Naive thymus-derived CD8-positive, alpha-beta T cell (primary cell): ENCODE measurements around the gene PRKG1. TPM values are rescaled to one million over a fixed set of nuclear protein-coding genes. Genes with fewer than 3 reads are reported as not detected.

Experiments
- ATAC-seq, 2 donors: fragments of 150-1000 bp; cut with Tn5 transposase in 1 of 2; sonication (Bioruptor Pico), chemical (Tn5 transposase) in 1 of 2; 1 replicate in 1 of 2; 2 replicates in 1 of 2; pipeline ENCODE4 v1.10.0; 2021; ENCODE audit warnings: mild to moderate bottlenecking in 2 of 2, moderate library complexity in 2 of 2
- POLR2A ChIA-PET: fragments of 350-600 bp; sonication (Branson Sonifier 250); formaldehyde crosslinking; loops from one replicate; lab custom pipeline; 2021; ENCODE audit warnings: antibody characterized with exemption; lab: Charles Lee
- DNase-seq, 10 donors: peaks; one replicate each; pipeline versions ENCODE4 v3.0.0 to v3.0.0-alpha.2; 2020 to 2022
- H3K27ac Mint-ChIP-seq, 10 donors: one replicate each; pipeline ENCODE4 v1.8.0; 2020 to 2022; ENCODE audit warnings: mild to moderate bottlenecking in 10 of 10, mixed read lengths in 10 of 10, moderate library complexity in 4 of 10, inconsistent platforms in 1 of 10
- H3K27me3 Mint-ChIP-seq, 5 donors: one replicate each; pipeline ENCODE4 v1.8.0; 2021 to 2022; ENCODE audit warnings: mixed read lengths in 5 of 5
- H3K36me3 Mint-ChIP-seq, 3 donors: one replicate each; pipeline ENCODE4 v1.8.0; 2020 to 2022; ENCODE audit warnings: mixed read lengths in 3 of 3, mild to moderate bottlenecking in 2 of 3, inconsistent platforms in 1 of 3
- H3K4me1 Mint-ChIP-seq, 4 donors: one replicate each; pipeline ENCODE4 v1.8.0; 2021 to 2022; ENCODE audit warnings: mixed read lengths in 4 of 4
- H3K4me3 Mint-ChIP-seq, 10 donors: one replicate each; pipeline ENCODE4 v1.8.0; 2020 to 2022; ENCODE audit warnings: mild to moderate bottlenecking in 10 of 10, mixed read lengths in 10 of 10, moderate library complexity in 6 of 10, inconsistent platforms in 1 of 10
- H3K9me3 Mint-ChIP-seq, 9 donors: one replicate each; pipeline ENCODE4 v1.8.0; 2020 to 2022; ENCODE audit warnings: mixed read lengths in 9 of 9, mild to moderate bottlenecking in 3 of 9, inconsistent platforms in 1 of 9, moderate library complexity in 1 of 9
- polyA plus RNA-seq, 3 donors: library from polyadenylated mRNA; unstranded; fragments of 300-500 nt; fragmentation: Illumina TruSeq; gene quantifications; one replicate each; pipeline ENCODE4 v1.2.3, GENCODE V29; 2021
- total RNA-seq, 8 experiments: library from RNA in 2 of 8; stranded (reverse) in 2 of 8; gene quantifications; one replicate each; pipeline ENCODE4 v1.2.3 and lab custom pipeline; 2021 to 2026

PRKG1 gene
- total and polyA plus RNA-seq, 5 experiments from 2014 or later: not detected

- Mint-ChIP-seq H3K36me3 (no peaks in the 10 kb centered on the region), H3K4me1 (no peaks in the 10 kb centered on the region), H3K27me3 (peaks cover 4 to 22% (median 9%) of the 10 kb centered on the region in 5 donors), H3K4me3 (no peak overlapping the region), H3K27ac (no peak overlapping the region), H3K9me3 (no peaks in the 10 kb centered on the region)
- POLR2A ChIA-PET: no interaction called here
- ATAC-seq: no peak
- DNase-seq: no peak
Measured at GRCh38 chr10:51654918-51655317, 580.6 kb downstream of the PRKG1 start.

- H3K27me3 Mint-ChIP-seq: peaks cover 4 to 22% (median 9%) of the 10 kb centered on the region in 5 donors
- DNase-seq (no peak), ATAC-seq (no peak)
- no peaks in the 10 kb centered on the region for H3K4me1 Mint-ChIP-seq
- H3K36me3 Mint-ChIP-seq: no peaks in the 10 kb centered on the region
- no peaks in the 10 kb centered on the region for H3K9me3 Mint-ChIP-seq
- POLR2A ChIA-PET: no interaction called here
- H3K4me3 Mint-ChIP-seq: no peak overlapping the region
- no peak overlapping the region for H3K27ac Mint-ChIP-seq
Measured at GRCh38 chr10:51656503-51656902, 582.2 kb downstream of the PRKG1 start.

- H3K36me3 Mint-ChIP-seq: no peaks in the 10 kb centered on the region
- H3K4me1 Mint-ChIP-seq: no peaks in the 10 kb centered on the region
- POLR2A ChIA-PET: no interaction called here
- ATAC-seq (no peak), DNase-seq (no peak)
- H3K27ac Mint-ChIP-seq: no peak overlapping the region
- H3K9me3 Mint-ChIP-seq: no peaks in the 10 kb centered on the region
- peaks cover 4 to 22% (median 9%) of the 10 kb centered on the region in 5 donors for H3K27me3 Mint-ChIP-seq
- no peak overlapping the region for H3K4me3 Mint-ChIP-seq
Measured at GRCh38 chr10:51658000-51658399, 583.7 kb downstream of the PRKG1 start.

GRCh38 chr10:51659344-51659743 is 585.1 kb downstream of the PRKG1 start:
- POLR2A ChIA-PET: interaction anchor here (0.6 kb wide), 1 partner anchor 20 kb away, joined by 5 read pairs; no protein-coding TSS in a partner anchor
- no peak for ATAC-seq
- Mint-ChIP-seq H3K27ac (no peak overlapping the region), H3K36me3 (no peaks in the 10 kb centered on the region), H3K9me3 (no peaks in the 10 kb centered on the region), H3K4me1 (no peaks in the 10 kb centered on the region), H3K4me3 (no peak overlapping the region), H3K27me3 (peaks cover 4 to 22% (median 8%) of the 10 kb centered on the region in 5 donors)
- no peak for DNase-seq

- Mint-ChIP-seq H3K4me3 (no peak overlapping the region), H3K4me1 (no peaks in the 10 kb centered on the region), H3K27me3 (peaks cover 0 to 7% (median 4%) of the 10 kb centered on the region in 5 donors), H3K36me3 (no peaks in the 10 kb centered on the region), H3K9me3 (no peaks in the 10 kb centered on the region), H3K27ac (no peak overlapping the region)
- POLR2A ChIA-PET: no interaction called here
- ATAC-seq (no peak), DNase-seq (no peak)
Measured at GRCh38 chr10:51663086-51663485, 588.8 kb downstream of the PRKG1 start.

- Mint-ChIP-seq H3K27me3 (peaks cover 1 to 8% (median 2%) of the 10 kb centered on the region in 5 donors), H3K27ac (no peak overlapping the region), H3K36me3 (no peaks in the 10 kb centered on the region), H3K4me3 (no peak overlapping the region), H3K9me3 (peaks cover 0 to 4% (median 0%) of the 10 kb centered on the region in 9 donors), H3K4me1 (no peaks in the 10 kb centered on the region)
- ATAC-seq (no peak), DNase-seq (no peak)
- POLR2A ChIA-PET: no interaction called here
Measured at GRCh38 chr10:51666456-51666855, 592.2 kb downstream of the PRKG1 start.

- DNase-seq (no peak), ATAC-seq (no peak)
- Mint-ChIP-seq H3K9me3 (peaks cover 0 to 17% (median 10%) of the 10 kb centered on the region in 9 donors), H3K27me3 (peaks cover 2 to 15% (median 10%) of the 10 kb centered on the region in 5 donors), H3K4me1 (no peaks in the 10 kb centered on the region), H3K36me3 (peaks cover 0 to 11% (median 0%) of the 10 kb centered on the region in 3 donors), H3K4me3 (no peak overlapping the region), H3K27ac (no peak overlapping the region)
- POLR2A ChIA-PET: no interaction called here
Measured at GRCh38 chr10:51667678-51668335, 593.5 kb downstream of the PRKG1 start.

- POLR2A ChIA-PET: no interaction called here
- H3K4me1 Mint-ChIP-seq: no peaks in the 10 kb centered on the region
- H3K27me3 Mint-ChIP-seq: peaks cover 6 to 17% (median 13%) of the 10 kb centered on the region in 5 donors
- no peak for ATAC-seq
- DNase-seq: no peak
- H3K36me3 Mint-ChIP-seq: peaks cover 0 to 15% (median 0%) of the 10 kb centered on the region in 3 donors
- H3K27ac Mint-ChIP-seq: no peak overlapping the region
- peaks cover 0 to 17% (median 10%) of the 10 kb centered on the region in 9 donors for H3K9me3 Mint-ChIP-seq
- no peak overlapping the region for H3K4me3 Mint-ChIP-seq
Measured at GRCh38 chr10:51668336-51668689, 594.0 kb downstream of the PRKG1 start.

GRCh38 chr10:51669041-51669440 is 594.8 kb downstream of the PRKG1 start:
- POLR2A ChIA-PET: no interaction called here
- ATAC-seq (no peak), DNase-seq (no peak)
- H3K27ac Mint-ChIP-seq: no peak overlapping the region
- H3K4me1 Mint-ChIP-seq: no peaks in the 10 kb centered on the region
- H3K36me3 Mint-ChIP-seq: peaks cover 0 to 16% (median 0%) of the 10 kb centered on the region in 3 donors
- peaks cover 0 to 17% (median 10%) of the 10 kb centered on the region in 9 donors for H3K9me3 Mint-ChIP-seq
- H3K4me3 Mint-ChIP-seq: no peak overlapping the region
- peaks cover 6 to 17% (median 13%) of the 10 kb centered on the region in 5 donors for H3K27me3 Mint-ChIP-seq

GRCh38 chr10:51672039-51672535 is 597.8 kb downstream of the PRKG1 start:
- Mint-ChIP-seq H3K4me1 (no peaks in the 10 kb centered on the region), H3K36me3 (peaks cover 0 to 16% (median 0%) of the 10 kb centered on the region in 3 donors), H3K27ac (no peak overlapping the region), H3K9me3 (peaks cover 0 to 17% (median 10%) of the 10 kb centered on the region in 9 donors), H3K4me3 (no peak overlapping the region), H3K27me3 (peaks cover 6 to 23% (median 13%) of the 10 kb centered on the region in 5 donors)
- POLR2A ChIA-PET: no interaction called here
- DNase-seq: no peak
- ATAC-seq: no peak

GRCh38 chr10:51675088-51675487 is 600.8 kb downstream of the PRKG1 start:
- POLR2A ChIA-PET: no interaction called here
- no peaks in the 10 kb centered on the region for H3K4me1 Mint-ChIP-seq
- H3K36me3 Mint-ChIP-seq: peaks cover 0 to 16% (median 0%) of the 10 kb centered on the region in 3 donors
- ATAC-seq (no peak), DNase-seq (no peak)
- H3K9me3 Mint-ChIP-seq: peaks cover 0 to 17% (median 10%) of the 10 kb centered on the region in 9 donors
- no peak overlapping the region for H3K27ac Mint-ChIP-seq
- peaks cover 14 to 51% (median 24%) of the 10 kb centered on the region in 5 donors for H3K27me3 Mint-ChIP-seq
- H3K4me3 Mint-ChIP-seq: no peak overlapping the region

- H3K4me1 Mint-ChIP-seq: no peaks in the 10 kb centered on the region
- H3K27me3 Mint-ChIP-seq: peaks cover 14 to 53% (median 24%) of the 10 kb centered on the region in 5 donors
- H3K36me3 Mint-ChIP-seq: peaks cover 0 to 2% (median 0%) of the 10 kb centered on the region in 3 donors
- H3K9me3 Mint-ChIP-seq: peaks cover 0 to 2% (median 0%) of the 10 kb centered on the region in 9 donors
- POLR2A ChIA-PET: no interaction called here
- no peak overlapping the region for H3K4me3 Mint-ChIP-seq
- no peak overlapping the region for H3K27ac Mint-ChIP-seq
- no peak for ATAC-seq
- DNase-seq: no peak
Measured at GRCh38 chr10:51679841-51680240, 605.6 kb downstream of the PRKG1 start.

- Mint-ChIP-seq H3K36me3 (peaks cover 0 to 2% (median 0%) of the 10 kb centered on the region in 3 donors), H3K27ac (no peak overlapping the region), H3K9me3 (peaks cover 0 to 2% (median 0%) of the 10 kb centered on the region in 9 donors), H3K27me3 (peaks cover 12 to 43% (median 16%) of the 10 kb centered on the region in 5 donors), H3K4me3 (no peak overlapping the region), H3K4me1 (no peaks in the 10 kb centered on the region)
- ATAC-seq: no peak
- DNase-seq: no peak
- POLR2A ChIA-PET: no interaction called here
Measured at GRCh38 chr10:51683031-51683691, 608.9 kb downstream of the PRKG1 start.
